Suprapubic skin (tissue), 4 donors: ENCODE measurements around the gene RAMACL.

ENCODE experiments used
- POLR2A ChIP-seq, 2 donors: fragments of 450-650 bp; IDR thresholded peaks; one replicate each; pipeline ENCODE4 v1.6.1; 2017; ENCODE audit warnings: antibody characterized with exemption in 2 of 2, mild to moderate bottlenecking in 2 of 2, moderate library complexity in 2 of 2
- POLR2AphosphoS5 ChIP-seq, 3 donors: sonication (generic); formaldehyde crosslinking; IDR thresholded peaks; one replicate each; pipeline ENCODE4 v1.6.1; 2017; ENCODE audit warnings: antibody characterized with exemption in 3 of 3

GRCh38 chr6:166612471-166612881 lies 26.0 kb upstream of the RAMACL start:
- TF ChIP-seq POLR2A (IDR thresholded peaks at IDR 0.05) (no peak), POLR2AphosphoS5 (IDR thresholded peaks at IDR 0.05) (no peak)
